NB4 (cell line): ENCODE data around the gene NFIA.

Experiments used
- MYC ChIP-seq: IDR thresholded peaks from 2 replicates; pipeline ENCODE4 v1.6.1; 2011; ENCODE audit warnings: low read depth, low read length
- POLR2A ChIP-seq: IDR thresholded peaks from 2 replicates; pipeline ENCODE4 v1.6.1; 2011; ENCODE audit warnings: mild to moderate bottlenecking; ENCODE audit not compliant: insufficient read length; ENCODE audit errors: extremely low read depth
- TF ChIP-seq, protein P1 (sequence below): IDR thresholded peaks from one replicate; pipeline ENCODE4 v1.5.1; 2012; ENCODE audit warnings: low read depth, low read length
- TF ChIP-seq, protein P2 (sequence below): IDR thresholded peaks from 2 replicates; pipeline ENCODE4 v1.6.1; 2011; ENCODE audit warnings: low read depth, low read length

DNA sequence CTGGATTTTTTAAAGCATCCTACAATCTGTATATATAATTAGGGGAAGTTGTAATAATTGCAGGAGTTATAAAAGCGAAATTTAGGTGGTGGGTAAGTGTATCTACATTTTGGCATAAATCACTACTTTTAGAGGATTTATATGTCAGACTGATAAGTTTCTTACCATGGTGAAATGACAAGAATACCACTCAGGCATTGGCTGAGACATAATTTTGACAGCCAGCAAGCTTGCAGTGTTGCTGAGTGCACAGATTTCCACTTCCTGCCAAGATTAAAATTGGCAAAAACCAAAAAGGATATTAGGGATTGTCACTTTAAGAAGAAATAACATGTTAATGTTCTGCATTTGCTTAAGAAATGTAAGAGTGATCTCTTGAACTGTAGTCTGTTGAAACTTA lies 28.2 kb downstream of the NFIA start:
- TF ChIP-seq, protein P1, sequence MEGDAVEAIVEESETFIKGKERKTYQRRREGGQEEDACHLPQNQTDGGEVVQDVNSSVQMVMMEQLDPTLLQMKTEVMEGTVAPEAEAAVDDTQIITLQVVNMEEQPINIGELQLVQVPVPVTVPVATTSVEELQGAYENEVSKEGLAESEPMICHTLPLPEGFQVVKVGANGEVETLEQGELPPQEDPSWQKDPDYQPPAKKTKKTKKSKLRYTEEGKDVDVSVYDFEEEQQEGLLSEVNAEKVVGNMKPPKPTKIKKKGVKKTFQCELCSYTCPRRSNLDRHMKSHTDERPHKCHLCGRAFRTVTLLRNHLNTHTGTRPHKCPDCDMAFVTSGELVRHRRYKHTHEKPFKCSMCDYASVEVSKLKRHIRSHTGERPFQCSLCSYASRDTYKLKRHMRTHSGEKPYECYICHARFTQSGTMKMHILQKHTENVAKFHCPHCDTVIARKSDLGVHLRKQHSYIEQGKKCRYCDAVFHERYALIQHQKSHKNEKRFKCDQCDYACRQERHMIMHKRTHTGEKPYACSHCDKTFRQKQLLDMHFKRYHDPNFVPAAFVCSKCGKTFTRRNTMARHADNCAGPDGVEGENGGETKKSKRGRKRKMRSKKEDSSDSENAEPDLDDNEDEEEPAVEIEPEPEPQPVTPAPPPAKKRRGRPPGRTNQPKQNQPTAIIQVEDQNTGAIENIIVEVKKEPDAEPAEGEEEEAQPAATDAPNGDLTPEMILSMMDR = no peak
- TF ChIP-seq POLR2A (no peak), MYC (no peak)
- TF ChIP-seq, protein P2, sequence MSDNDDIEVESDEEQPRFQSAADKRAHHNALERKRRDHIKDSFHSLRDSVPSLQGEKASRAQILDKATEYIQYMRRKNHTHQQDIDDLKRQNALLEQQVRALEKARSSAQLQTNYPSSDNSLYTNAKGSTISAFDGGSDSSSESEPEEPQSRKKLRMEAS = no peak
